H1 (cell line): Measurements from ENCODE around the gene CHDH. TPM values are rescaled to one million over a fixed set of nuclear protein-coding genes. Genes with fewer than 3 reads are reported as not detected.

Experiments
- CTCF ChIA-PET: fragments of 300-600 bp; sonication (Branson Sonifier 250); formaldehyde crosslinking; loops from one replicate; lab custom pipeline; 2021; ENCODE audit not compliant: partially characterized antibody; lab: Charles Lee
- POLR2A ChIA-PET: fragments of 300-600 bp; sonication (Branson Sonifier 250); formaldehyde crosslinking; loops from one replicate; lab custom pipeline; 2021; ENCODE audit warnings: inconsistent platforms; ENCODE audit not compliant: partially characterized antibody; lab: Charles Lee
- DNase-seq, 2 experiments: peaks; one replicate each; pipeline versions ENCODE4 v3.0.0 to v3.0.0-alpha.2; 2010 to 2022; ENCODE audit warnings: low spot score in 2 of 2, low read depth in 1 of 2, mixed read lengths in 1 of 2
- FAIRE-seq: peaks from 2 replicates; lab custom pipeline; 2011; peaks lifted over from hg19 to GRCh38; lab: Jason Lieb, UNC
- H2AFZ ChIP-seq: 2 replicates; pipeline ENCODE4 v1.8.1; 2012; ENCODE audit warnings: low read length, inconsistent platforms
- H2AK5ac ChIP-seq: 2 replicates; pipeline ENCODE4 v1.6.1; 2013; ENCODE audit warnings: low read depth, low read length
- H2BK120ac ChIP-seq: replicated peaks from 2 replicates; pipeline ENCODE3; 2013; ENCODE audit warnings: low read depth, low read length, inconsistent platforms
- H2BK12ac ChIP-seq: 2 replicates; pipeline ENCODE4 v1.6.1; 2013; ENCODE audit warnings: low read depth, low read length
- H2BK15ac ChIP-seq: 2 replicates; pipeline ENCODE4 v1.6.1; 2013; ENCODE audit warnings: low read length
- H2BK20ac ChIP-seq: 2 replicates; pipeline ENCODE4 v1.6.1; 2013; ENCODE audit warnings: low read length
- H2BK5ac ChIP-seq: 2 replicates; pipeline ENCODE4 v1.6.1; 2013; ENCODE audit warnings: low read depth, low read length
- H3K14ac ChIP-seq: 2 replicates; pipeline ENCODE4 v1.6.1; 2013; ENCODE audit warnings: inconsistent platforms; ENCODE audit not compliant: insufficient read length
- H3K18ac ChIP-seq: 2 replicates; pipeline ENCODE4 v1.6.1; 2013; ENCODE audit warnings: low read length; ENCODE audit errors: extremely low read depth
- H3K23ac ChIP-seq: 2 replicates; pipeline ENCODE4 v1.6.1; 2013; ENCODE audit warnings: inconsistent platforms; ENCODE audit not compliant: insufficient read length
- H3K23me2 ChIP-seq: 2 replicates; pipeline ENCODE4 v1.6.1; 2013; ENCODE audit warnings: low read depth, low read length
- H3K27ac ChIP-seq: 2 replicates; pipeline ENCODE4 v1.6.1; 2011; ENCODE audit warnings: low read depth, low read length, inconsistent platforms
- H3K27me3 ChIP-seq, 4 experiments: replicated peaks in 1 of 4; 1 replicate in 1 of 4; 2 replicates in 3 of 4; pipeline versions ENCODE4 v1.6.1 to v1.8.1; 2011 to 2013; ENCODE audit warnings: low read length in 3 of 4, mild to moderate bottlenecking in 3 of 4, inconsistent platforms in 2 of 4, mixed read lengths in 2 of 4, moderate library complexity in 1 of 4; ENCODE audit not compliant: control insufficient read depth in 3 of 4, insufficient read depth in 3 of 4; ENCODE audit errors: extremely low read depth in 1 of 4
- H3K36me3 ChIP-seq, 4 experiments: 2 replicates each; pipeline versions ENCODE4 v1.6.1 to v1.8.1; 2011 to 2013; ENCODE audit warnings: mild to moderate bottlenecking in 4 of 4, low read length in 3 of 4, moderate library complexity in 2 of 4, control low read depth in 1 of 4, inconsistent platforms in 1 of 4; ENCODE audit not compliant: insufficient read depth in 4 of 4, control insufficient read depth in 2 of 4
- H3K4ac ChIP-seq: replicated peaks from 2 replicates; pipeline ENCODE3; 2013; ENCODE audit warnings: low read length, low read depth, mixed read lengths, inconsistent platforms; ENCODE audit not compliant: insufficient read length
- H3K4me1 ChIP-seq, 4 experiments: replicated peaks in 1 of 4; 1 replicate in 1 of 4; 2 replicates in 3 of 4; pipeline versions ENCODE4 v1.6.1 to v1.8.1; 2011 to 2013; ENCODE audit warnings: low read length in 3 of 4, inconsistent platforms in 2 of 4, mixed read lengths in 1 of 4; ENCODE audit not compliant: insufficient read depth in 4 of 4, control insufficient read depth in 3 of 4
- H3K4me2 ChIP-seq, 2 experiments: 2 replicates each; pipeline versions ENCODE4 v1.6.1 to v1.8.1; 2011 to 2013; ENCODE audit warnings: low read depth in 2 of 2, low read length in 2 of 2, control low read depth in 1 of 2, inconsistent platforms in 1 of 2, mild to moderate bottlenecking in 1 of 2; ENCODE audit not compliant: insufficient read depth in 1 of 2
- H3K4me3 ChIP-seq, 4 experiments: fragments of 200-600, 300-600 bp in 1 of 4; sonication (generic), shearing (Covaris generic), sonication (Bioruptor Twin) in 1 of 4; 2 replicates each; pipeline versions ENCODE4 v1.5.1 to v1.8.1; 2011 to 2016; ENCODE audit warnings: low read length in 4 of 4, low read depth in 3 of 4, control low read depth in 2 of 4, inconsistent platforms in 2 of 4, mild to moderate bottlenecking in 2 of 4, mixed read lengths in 1 of 4, moderate library complexity in 1 of 4; ENCODE audit not compliant: insufficient read depth in 2 of 4; ENCODE audit errors: extremely low read depth in 1 of 4
- H3K56ac ChIP-seq: replicated peaks from 2 replicates; pipeline ENCODE3; 2013; ENCODE audit warnings: low read depth, mild to moderate bottlenecking, mixed read lengths, low read length, inconsistent platforms; ENCODE audit not compliant: insufficient read length
- H3K79me1 ChIP-seq: 2 replicates; pipeline ENCODE4 v1.6.1; 2013; ENCODE audit warnings: low read depth, low read length, control low read depth
- H3K79me2 ChIP-seq, 2 experiments: 2 replicates each; pipeline versions ENCODE4 v1.6.1 to v1.8.1; 2012 to 2013; ENCODE audit warnings: low read length in 2 of 2, mild to moderate bottlenecking in 2 of 2, inconsistent platforms in 1 of 2; ENCODE audit not compliant: insufficient read depth in 2 of 2, control insufficient read depth in 1 of 2
- H3K9ac ChIP-seq, 4 experiments: replicated peaks in 1 of 4; 1 replicate in 1 of 4; 2 replicates in 3 of 4; pipeline versions ENCODE4 v1.6.1 to v1.8.1; 2011 to 2013; ENCODE audit warnings: low read depth in 3 of 4, low read length in 3 of 4, control low read depth in 2 of 4, mild to moderate bottlenecking in 2 of 4, moderate library complexity in 2 of 4, inconsistent platforms in 1 of 4; ENCODE audit errors: extremely low read depth in 1 of 4
- H3K9me3 ChIP-seq, 2 experiments: 2 replicates each; pipeline versions ENCODE4 v1.6.1 to v1.8.1; 2012 to 2013; ENCODE audit warnings: mild to moderate bottlenecking in 2 of 2, moderate library complexity in 2 of 2, control low read depth in 1 of 2, inconsistent platforms in 1 of 2, low read depth in 1 of 2, low read length in 1 of 2, mixed read lengths in 1 of 2; ENCODE audit not compliant: insufficient read depth in 2 of 2
- H4K20me1 ChIP-seq, 2 experiments: replicated peaks in 1 of 2; 2 replicates each; pipeline versions ENCODE3 to v1.8.1; 2011 to 2013; ENCODE audit warnings: inconsistent platforms in 2 of 2, low read length in 2 of 2, mild to moderate bottlenecking in 1 of 2; ENCODE audit not compliant: insufficient read depth in 2 of 2, control insufficient read depth in 1 of 2
- H4K5ac ChIP-seq: 2 replicates; pipeline ENCODE4 v1.6.1; 2013; ENCODE audit warnings: low read length, low read depth, mixed read lengths, inconsistent platforms; ENCODE audit not compliant: insufficient read length
- H4K8ac ChIP-seq: 2 replicates; pipeline ENCODE4 v1.8.0; 2013; ENCODE audit warnings: mild to moderate bottlenecking, moderate library complexity, low read length, inconsistent platforms; ENCODE audit not compliant: insufficient read depth; ENCODE audit errors: extremely low read depth
- H4K91ac ChIP-seq: replicated peaks from 2 replicates; pipeline ENCODE3; 2013; ENCODE audit warnings: low read length, mixed read lengths, inconsistent platforms; ENCODE audit not compliant: insufficient read length
- ATF3 ChIP-seq: IDR thresholded peaks from 2 replicates; pipeline ENCODE4 v1.6.1; 2011; ENCODE audit warnings: low read depth, mild to moderate bottlenecking, low read length; ENCODE audit not compliant: insufficient read depth
- KDM4A ChIP-seq: IDR thresholded peaks from one replicate; pipeline ENCODE4 v1.7.1; 2012; ENCODE audit warnings: low read depth, mild to moderate bottlenecking, moderate library complexity, low read length, inconsistent platforms; ENCODE audit not compliant: severe bottlenecking
- RBBP5 ChIP-seq: IDR thresholded peaks from 2 replicates; pipeline ENCODE4 v1.7.1; 2012; ENCODE audit warnings: low read depth, mild to moderate bottlenecking, inconsistent platforms, low read length, moderate library complexity, borderline replicate concordance
- TEAD4 ChIP-seq: IDR thresholded peaks from 2 replicates; pipeline ENCODE4 v1.6.1; 2012; ENCODE audit warnings: low read depth, low read length, inconsistent platforms, mixed read lengths
- WGBS, 2 experiments: shearing (Covaris generic) in 1 of 2; methylation state at CpG; one replicate each; pipeline versions ENCODE4 v1.1.6 to v1.1.7; 2013 to 2015; ENCODE audit warnings: low lambda C conversion rate in 2 of 2, mixed read lengths in 2 of 2, inconsistent platforms in 1 of 2, low coverage in 1 of 2, missing lambda C conversion rate in 1 of 2; ENCODE audit not compliant: insufficient replicate concordance in 2 of 2, insufficient coverage in 1 of 2, insufficient read length in 1 of 2; ENCODE audit errors: extremely low coverage in 1 of 2, missing lambda C conversion rate in 1 of 2; 5-methylcytosine and 5-hydroxymethylcytosine counted together
- polyA plus RNA-seq, 7 experiments: library from polyadenylated mRNA; depleted of rRNA in 3 of 7; stranded (reverse) in 5 of 7; unstranded in 2 of 7; fragments of >200 nt in 5 of 7; fragments of 200-250 nt in 2 of 7; gene quantifications; 1 replicate in 5 of 7; 2 replicates in 1 of 7; 4 replicates in 1 of 7; pipeline versions ENCODE4 v1.2.1 to v1.2.3, GENCODE V29; 2011 to 2013; ENCODE audit warnings: missing spikeins in 2 of 7, mixed read lengths in 2 of 7
- total RNA-seq: library from RNA; stranded (reverse); fragmentation: NEBNext Ultra II Directional; extraction: Animal tissue kit (Norgen Biotek cat#: 25700); gene quantifications from 2 replicates; pipeline ENCODE4 v1.2.1, GENCODE V29; 2021

CHDH gene
- total and polyA plus RNA-seq, 2 of the 8 experiments (the other 6 are each of a cell fraction or from before 2014, with no cell fraction given): 4.9 to 10.3 TPM

GRCh38 chr3:53802256-53802880 is 43.9 kb downstream of the CHDH start:
- Histone ChIP-seq H3K79me2 (no peaks in the 10 kb centered on the region), H3K23ac (no peak overlapping the region), H2BK5ac (no peak overlapping the region), H3K14ac (no peak overlapping the region), H3K4me1 (peaks cover 0 to 7% (median 0%) of the 10 kb centered on the region in 4 experiments; a peak in 3 of 7 replicates), H4K8ac (no peak overlapping the region), H3K4me3 (no peak overlapping the region), H3K4me2 (no peak overlapping the region), H3K27ac (no peak overlapping the region), H4K91ac (no peak overlapping the region), H2AK5ac (no peak overlapping the region), H3K79me1 (no peaks in the 10 kb centered on the region), H3K4ac (no peak overlapping the region), H3K27me3 (no peaks in the 10 kb centered on the region; a peak in 1 of 7 replicates), H2BK12ac (no peak overlapping the region), H3K56ac (no peak overlapping the region), H4K5ac (no peak overlapping the region), H3K9me3 (no peaks in the 10 kb centered on the region), H2BK20ac (no peak overlapping the region), H4K20me1 (no peaks in the 10 kb centered on the region), H2AFZ (no peak overlapping the region), H2BK120ac (no peak overlapping the region), H3K36me3 (no peaks in the 10 kb centered on the region), H3K23me2 (peaks cover 6% of the 10 kb centered on the region; the same call in 1 of the 2 replicates), H2BK15ac (no peak overlapping the region), H3K9ac (no peak overlapping the region), H3K18ac (no peak overlapping the region)
- ChIA-PET CTCF (no interaction called here), POLR2A (no interaction called here)
- no peak for TF ChIP-seq ATF3
- no peak for TF ChIP-seq RBBP5
- no peak for TF ChIP-seq KDM4A
- no peak for TF ChIP-seq TEAD4
- WGBS, 2 experiments: 93% methylated on average over 8 of the region's 8 CpGs; no CpG with 5 or more reads in 1 of the 2 experiments
- DNase-seq (no peak), FAIRE-seq (no peak)
